Fibroblast of lung (primary cell): Measurements from ENCODE around the gene DAGLA. TPM values are rescaled to one million over a fixed set of nuclear protein-coding genes. Genes with fewer than 3 reads are reported as not detected.

Experiments used
- DNase-seq, 2 donors: peaks; one replicate each; pipeline versions ENCODE4 v3.0.0 to v3.0.0-alpha.2; 2010; ENCODE audit warnings: low read depth in 2 of 2
- H2AFZ ChIP-seq: 2 replicates; pipeline ENCODE4 v1.5.1; 2012; ENCODE audit warnings: low read length, control low read depth, inconsistent platforms
- H3K27ac ChIP-seq: 2 replicates; pipeline ENCODE4 v1.5.1; 2011; ENCODE audit warnings: low read length, control low read depth; ENCODE audit not compliant: insufficient read depth
- H3K27me3 ChIP-seq: 2 replicates; pipeline ENCODE4 v1.5.1; 2011; ENCODE audit warnings: mild to moderate bottlenecking, low read length; ENCODE audit not compliant: control insufficient read depth, insufficient read depth
- H3K36me3 ChIP-seq: 2 replicates; pipeline ENCODE4 v1.5.1; 2011; ENCODE audit warnings: low read length; ENCODE audit not compliant: control insufficient read depth, insufficient read depth
- H3K4me1 ChIP-seq: 2 replicates; pipeline ENCODE4 v1.5.1; 2011; ENCODE audit warnings: low read length; ENCODE audit not compliant: control insufficient read depth, insufficient read depth; ENCODE audit errors: extremely low read depth
- H3K4me2 ChIP-seq: 2 replicates; pipeline ENCODE4 v1.5.1; 2011; ENCODE audit warnings: low read length, control low read depth; ENCODE audit not compliant: insufficient read depth; ENCODE audit errors: extremely low read depth
- H3K4me3 ChIP-seq, 4 experiments: fragments of 200-600 bp in 1 of 4; sonication (generic) in 1 of 4; replicated peaks in 1 of 4; 2 replicates each; pipeline ENCODE4 v1.5.1; 2011 to 2016; ENCODE audit warnings: low read length in 4 of 4, low read depth in 3 of 4, mild to moderate bottlenecking in 3 of 4, control low read depth in 2 of 4, inconsistent platforms in 1 of 4, mixed read lengths in 1 of 4; ENCODE audit not compliant: insufficient read depth in 1 of 4; ENCODE audit errors: control extremely low read depth in 1 of 4
- H3K79me2 ChIP-seq: 2 replicates; pipeline ENCODE4 v1.5.1; 2012; ENCODE audit warnings: mild to moderate bottlenecking, low read length, inconsistent platforms; ENCODE audit not compliant: control insufficient read depth, insufficient read depth
- H3K9ac ChIP-seq: 2 replicates; pipeline ENCODE4 v1.5.1; 2011; ENCODE audit warnings: mild to moderate bottlenecking, low read length, control low read depth; ENCODE audit not compliant: insufficient read depth
- H3K9me3 ChIP-seq: 2 replicates; pipeline ENCODE4 v1.5.1; 2012; ENCODE audit warnings: low read depth, low read length; ENCODE audit not compliant: control insufficient read depth, insufficient read depth
- H4K20me1 ChIP-seq: 2 replicates; pipeline ENCODE4 v1.5.1; 2011; ENCODE audit warnings: low read length; ENCODE audit not compliant: control insufficient read depth, insufficient read depth; ENCODE audit errors: extremely low read depth
- EZH2 ChIP-seq: IDR thresholded peaks from 2 replicates; pipeline ENCODE4 v1.5.1; 2012; ENCODE audit warnings: low read length, control low read depth, mild to moderate bottlenecking; ENCODE audit errors: missing control alignments
- polyA plus RNA-seq, 2 donors: library from polyadenylated mRNA; depleted of rRNA in 1 of 2; stranded (reverse) in 1 of 2; unstranded in 1 of 2; fragments of >200 nt; gene quantifications; 2 replicates each; pipeline ENCODE4 v1.2.1, GENCODE V29; 2011 to 2012; ENCODE audit warnings: missing spikeins in 1 of 2
- total RNA-seq: library from RNA; depleted of rRNA; stranded (reverse); fragments of >200 nt; gene quantifications from 2 replicates; pipeline ENCODE4 v1.2.1, GENCODE V29; 2014
- TF ChIP-seq, protein P1 (sequence below), 2 donors: IDR thresholded peaks in 1 of 2; conservative IDR thresholded peaks in 1 of 2; 1 replicate in 1 of 2; 2 replicates in 1 of 2; pipeline ENCODE4 v1.5.1; 2011 to 2012; ENCODE audit warnings: low read length in 2 of 2, control low read depth in 1 of 2, inconsistent platforms in 1 of 2, low read depth in 1 of 2, mild to moderate bottlenecking in 1 of 2

Gene DAGLA
- total and polyA plus RNA-seq, 2 donors (not counting 1 experiment from before 2014, with no cell fraction given), result 1.00 to 2.0 TPM

DNA sequence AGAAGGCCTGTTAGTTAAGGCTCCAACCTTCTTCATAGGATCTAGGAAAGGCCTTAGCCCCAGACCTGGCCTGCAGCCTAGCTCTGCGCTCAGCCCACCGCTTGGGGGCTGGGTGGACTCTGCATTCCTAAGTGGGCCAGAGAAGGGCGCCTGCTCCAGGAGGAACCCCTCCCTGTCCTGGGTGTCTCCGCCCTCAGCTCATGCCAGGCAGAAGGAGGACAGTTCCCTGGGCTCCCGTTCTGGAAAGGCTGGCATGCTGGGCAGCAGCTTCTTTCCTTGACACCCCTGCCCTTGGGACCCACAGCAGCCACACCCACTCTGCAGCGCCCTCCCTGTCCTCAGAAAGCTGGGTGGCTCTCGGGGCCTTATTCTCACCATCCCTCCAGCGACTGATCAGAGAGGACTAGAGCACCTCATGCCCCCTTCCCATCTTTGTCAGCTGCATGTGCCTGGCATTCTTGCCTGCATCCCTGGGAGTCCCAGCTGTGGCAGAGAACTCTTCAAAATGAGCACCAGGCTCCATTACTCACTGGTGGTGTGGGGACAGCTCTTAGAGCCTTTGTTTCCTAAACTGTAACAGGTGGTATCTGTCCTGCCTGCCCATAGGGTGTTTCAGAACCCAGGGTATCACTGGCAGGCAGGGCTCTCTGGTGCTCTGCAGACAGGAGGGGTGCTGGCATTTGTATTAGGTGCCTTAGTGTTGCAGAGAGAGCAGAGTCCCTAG lies 51.9 kb downstream of the DAGLA start:
- no peak overlapping the region for H3K4me2 ChIP-seq
- H3K36me3 ChIP-seq, result peaks cover 7% of the 10 kb centered on the region
- H4K20me1 ChIP-seq, result no peaks in the 10 kb centered on the region
- no peak overlapping the region for H3K27ac ChIP-seq
- H3K79me2 ChIP-seq, result no peaks in the 10 kb centered on the region
- H3K4me1 ChIP-seq, result peaks cover 9% of the 10 kb centered on the region
- no peak overlapping the region for H3K9ac ChIP-seq
- no peak for TF ChIP-seq EZH2
- TF ChIP-seq, protein P1, sequence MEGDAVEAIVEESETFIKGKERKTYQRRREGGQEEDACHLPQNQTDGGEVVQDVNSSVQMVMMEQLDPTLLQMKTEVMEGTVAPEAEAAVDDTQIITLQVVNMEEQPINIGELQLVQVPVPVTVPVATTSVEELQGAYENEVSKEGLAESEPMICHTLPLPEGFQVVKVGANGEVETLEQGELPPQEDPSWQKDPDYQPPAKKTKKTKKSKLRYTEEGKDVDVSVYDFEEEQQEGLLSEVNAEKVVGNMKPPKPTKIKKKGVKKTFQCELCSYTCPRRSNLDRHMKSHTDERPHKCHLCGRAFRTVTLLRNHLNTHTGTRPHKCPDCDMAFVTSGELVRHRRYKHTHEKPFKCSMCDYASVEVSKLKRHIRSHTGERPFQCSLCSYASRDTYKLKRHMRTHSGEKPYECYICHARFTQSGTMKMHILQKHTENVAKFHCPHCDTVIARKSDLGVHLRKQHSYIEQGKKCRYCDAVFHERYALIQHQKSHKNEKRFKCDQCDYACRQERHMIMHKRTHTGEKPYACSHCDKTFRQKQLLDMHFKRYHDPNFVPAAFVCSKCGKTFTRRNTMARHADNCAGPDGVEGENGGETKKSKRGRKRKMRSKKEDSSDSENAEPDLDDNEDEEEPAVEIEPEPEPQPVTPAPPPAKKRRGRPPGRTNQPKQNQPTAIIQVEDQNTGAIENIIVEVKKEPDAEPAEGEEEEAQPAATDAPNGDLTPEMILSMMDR (conservative IDR thresholded peaks at IDR 0.05 in 1 of 2, IDR thresholded peaks at IDR 0.05 in 1 of 2; ENCODE audit: low read depth in 1 of 2, low read length in 2 of 2), result no peak
- H3K4me3 ChIP-seq, result no peak overlapping the region
- no peak overlapping the region for H2AFZ ChIP-seq
- peak in 1 of 2 donors; percentile 16 for DNase-seq
- H3K27me3 ChIP-seq, result no peaks in the 10 kb centered on the region
- H3K9me3 ChIP-seq, result no peaks in the 10 kb centered on the region

DNA sequence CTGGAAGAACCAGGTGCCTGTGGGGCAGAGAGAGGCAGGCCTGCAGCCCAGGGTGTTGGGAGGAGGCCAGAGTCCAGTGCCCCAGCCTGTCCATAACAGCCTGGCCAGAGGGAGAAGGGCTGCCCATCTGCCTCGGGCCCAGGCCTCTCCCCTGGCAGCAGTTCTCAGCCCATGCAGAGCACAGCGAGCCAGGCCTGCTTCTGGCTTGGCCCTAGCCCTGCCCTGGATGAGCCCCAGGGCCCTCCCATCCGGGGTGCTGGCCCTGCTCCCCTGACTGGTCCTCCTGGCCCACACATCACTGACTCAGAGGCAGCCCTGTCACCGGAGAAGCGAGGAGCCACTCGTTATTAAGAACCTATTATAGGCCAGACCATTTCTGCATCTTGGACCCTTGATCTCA lies 52.5 kb downstream of the DAGLA start:
- H3K4me1 ChIP-seq, result peaks cover 9% of the 10 kb centered on the region
- H4K20me1 ChIP-seq, result no peaks in the 10 kb centered on the region
- H3K4me3 ChIP-seq, result no peak overlapping the region
- no peaks in the 10 kb centered on the region for H3K27me3 ChIP-seq
- no peaks in the 10 kb centered on the region for H3K79me2 ChIP-seq
- TF ChIP-seq, protein P1 (conservative IDR thresholded peaks at IDR 0.05 in 1 of 2, IDR thresholded peaks at IDR 0.05 in 1 of 2; ENCODE audit: low read depth in 1 of 2, low read length in 2 of 2), result no peak
- TF ChIP-seq EZH2, result no peak
- no peaks in the 10 kb centered on the region for H3K9me3 ChIP-seq
- H3K36me3 ChIP-seq, result peaks cover 7% of the 10 kb centered on the region
- H3K4me2 ChIP-seq, result no peak overlapping the region
- peak; percentile 47 to 73 for DNase-seq
- no peak overlapping the region for H3K9ac ChIP-seq
- H2AFZ ChIP-seq, result no peak overlapping the region
- peak overlapping the region; percentile 63 for H3K27ac ChIP-seq

DNA sequence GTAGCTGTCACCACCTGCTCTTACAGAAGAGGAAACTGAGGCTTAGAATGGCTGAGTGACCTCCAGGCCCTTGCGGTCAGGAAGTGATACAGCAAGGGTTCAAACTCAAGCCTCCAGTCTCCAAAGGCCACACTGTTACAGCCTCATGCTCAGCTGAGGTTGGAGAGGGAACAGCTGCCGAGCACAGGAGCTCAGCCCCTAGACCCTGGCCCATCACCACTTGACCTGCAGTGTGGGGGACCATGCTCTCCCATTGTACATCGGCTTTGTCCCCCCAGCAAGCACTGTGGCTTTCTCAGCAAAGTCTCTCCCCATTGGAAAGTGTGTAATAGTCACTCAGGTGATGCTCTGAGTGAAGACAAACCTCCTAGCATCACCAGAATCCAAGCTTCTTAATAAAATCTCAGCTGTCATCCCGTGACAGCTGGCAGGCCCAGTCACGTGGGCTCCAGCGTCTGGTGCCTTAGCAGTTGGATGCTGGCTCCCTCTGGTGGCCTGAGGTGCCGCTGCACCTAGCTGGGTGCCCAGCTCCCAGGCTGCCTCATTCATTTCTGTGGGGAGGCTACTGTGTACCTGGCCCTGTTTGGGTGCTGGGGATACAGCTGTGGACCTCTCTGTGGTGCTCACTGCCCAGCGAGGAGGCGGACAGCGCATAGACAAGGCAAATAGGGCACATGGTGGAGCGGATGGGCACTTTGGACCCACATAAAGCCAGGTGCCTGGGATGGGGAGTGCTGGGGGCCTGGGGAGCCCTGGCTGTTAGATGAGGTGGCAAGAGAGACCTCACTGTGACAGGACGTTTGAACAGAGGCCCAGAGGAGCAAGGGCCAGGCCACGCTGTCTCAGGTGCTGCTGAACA lies 53.2 kb downstream of the DAGLA start:
- TF ChIP-seq, protein P1 (conservative IDR thresholded peaks at IDR 0.05 in 1 of 2, IDR thresholded peaks at IDR 0.05 in 1 of 2; ENCODE audit: low read depth in 1 of 2, low read length in 2 of 2), result peak; percentile 94 to 99
- no peak for TF ChIP-seq EZH2
- Histone ChIP-seq H3K27ac (peak overlapping the region; percentile 63), H3K9ac (no peak overlapping the region), H3K4me2 (no peak overlapping the region), H4K20me1 (no peaks in the 10 kb centered on the region), H3K4me1 (peaks cover 9% of the 10 kb centered on the region), H3K9me3 (no peaks in the 10 kb centered on the region), H3K27me3 (no peaks in the 10 kb centered on the region), H3K4me3 (no peak overlapping the region), H2AFZ (peak overlapping the region; percentile 39), H3K36me3 (peaks cover 2% of the 10 kb centered on the region), H3K79me2 (no peaks in the 10 kb centered on the region)
- peak; percentile 68 to 84 for DNase-seq
